Heart right ventricle (tissue), 16 donors: ENCODE results near the gene GPR173. TPM values are rescaled to one million over a fixed set of nuclear protein-coding genes. Genes with fewer than 3 reads are reported as not detected.

Experiments
- ATAC-seq, 8 donors: fragments of 200-7000 bp; cut with Tn5 transposase; one replicate each; pipeline ENCODE4 v1.9.1; 2020; ENCODE audit warnings: mild to moderate bottlenecking in 8 of 8, moderate library complexity in 8 of 8, moderate number of reproducible peaks in 1 of 8
- DNase-seq, 2 donors: peaks; one replicate each; pipeline ENCODE4 v3.0.0-alpha.2; 2020
- H3K27ac ChIP-seq, 10 donors: fragments of 200-600 bp; sonication (generic) in 2 of 10; one replicate each; pipeline versions ENCODE4 v1.5.0 to v1.8.0; 2020 to 2022; ENCODE audit warnings: mild to moderate bottlenecking in 3 of 10
- H3K27me3 ChIP-seq, 7 donors: fragments of 200-600 bp; one replicate each; pipeline ENCODE4 v1.8.0; 2021 to 2022; ENCODE audit warnings: mild to moderate bottlenecking in 2 of 7
- H3K36me3 ChIP-seq, 9 donors: fragments of 200-600 bp; sonication (generic) in 1 of 9; one replicate each; pipeline versions ENCODE4 v1.5.0 to v1.8.0; 2020 to 2022; ENCODE audit warnings: mild to moderate bottlenecking in 2 of 9
- H3K4me1 ChIP-seq, 9 donors: fragments of 200-600 bp; sonication (generic) in 1 of 9; one replicate each; pipeline versions ENCODE4 v1.5.0 to v1.8.0; 2020 to 2022; ENCODE audit warnings: mild to moderate bottlenecking in 4 of 9
- H3K4me3 ChIP-seq, 10 donors: fragments of 200-600 bp; sonication (generic) in 2 of 10; one replicate each; pipeline versions ENCODE4 v1.5.0 to v1.8.0; 2020 to 2022; ENCODE audit warnings: mild to moderate bottlenecking in 7 of 10, moderate library complexity in 2 of 10
- H3K9me3 ChIP-seq, 11 donors: fragments of 200-600 bp in 10 of 11; sonication (generic) in 2 of 11; one replicate each; pipeline versions ENCODE4 v1.5.0 to v1.8.0; 2013 to 2022; ENCODE audit warnings: mild to moderate bottlenecking in 2 of 11, control low read depth in 1 of 11, moderate library complexity in 1 of 11
- CTCF ChIP-seq, 9 donors: fragments of 200-600 bp; sonication (generic) in 2 of 9; IDR thresholded peaks; one replicate each; pipeline versions ENCODE4 v1.5.0 to v1.8.0; 2021 to 2022; ENCODE audit warnings: antibody characterized with exemption in 9 of 9, mild to moderate bottlenecking in 5 of 9, moderate library complexity in 1 of 9
- WGBS, 2 donors: extraction: QIAGEN DNeasy Blood & Tissue Kit; methylation state at CpG; one replicate each; pipeline ENCODE4 v1.1.7; 2013; ENCODE audit warnings: inconsistent platforms in 1 of 2; 5-methylcytosine and 5-hydroxymethylcytosine counted together
- intact Hi-C, 10 donors: fragments of 100-400 bp; cut with DNase I; formaldehyde crosslinking; loops; one replicate each; pipeline versions ENCODE4 v1.11.1 to v1.14.2; 2022
- polyA plus RNA-seq, 2 donors: library from polyadenylated mRNA; stranded (reverse); fragments of 200-250 nt; gene quantifications; one replicate each; pipeline ENCODE4 v1.2.3, GENCODE V29; 2013
- total RNA-seq, 10 donors: library from RNA; stranded (reverse); fragmentation: NEBNext Ultra II Directional in 3 of 10; extraction: Animal tissue kit (Norgen Biotek cat#: 25700) in 3 of 10; gene quantifications; one replicate each; pipeline versions ENCODE4 v1.2.1 to v1.2.4, GENCODE V29; 2021 to 2023
- donor health status: Arrhythmogenic right ventricular cardiomyopathy.
- donor health status: ischemic (EF 13 %, LVEDD 7.1; RV severe dilation, severe dysfunction).
- donor health status: healthy with polysubstance abuse.
- donor health status: DM: no; HTN: yes; CAD: no.
- donor health status: DM: no; HTN: no; CAD: no.
- donor health status: ischemic (EF 25% LVEDD 6.9; RV normal size, moderate dysfunction).
- donor health status: ischemic (EF 25% LVEDD 5.7; RV mildly dilated, moderate dysfunction).
- donor health status: healthy.
- donor health status: DM: yes; HTN: yes; CAD: no.
- donor health status: Ischemic cardiomyopathy.
- donor health status: ischemic (EF 35%, LVEDD 5.7; RV mildly dilated, moderate dysfunction).
- donor health status: nonischemic (EF 11% LVEDD 7.7; RV severe dilation, severe dysfunction).
- donor health status: DM: yes; HTN: yes; CAD: no.
- donor health status: PGD.
- donor health status: ischemic (EF 29% LVEDD 5.4; RV normal size, mild dysfunction).
- donor health status: nonischemic (EF 23%, LVEDD 6.1; RV moderate dilation, normal function).

The GPR173 gene
- total and polyA plus RNA-seq, 12 donors: 0.54 to 2.5 (median 0.73) TPM

GRCh38 chrX:53076671-53077070, 28.1 kb downstream of the GPR173 start:
- Histone ChIP-seq H3K4me3 (no peak overlapping the region), H3K27me3 (peaks cover 0 to 10% (median 0%) of the 10 kb centered on the region in 7 donors), H3K27ac (no peak overlapping the region), H3K4me1 (peaks cover 0 to 9% (median 0%) of the 10 kb centered on the region in 9 donors), H3K9me3 (no peaks in the 10 kb centered on the region), H3K36me3 (no peaks in the 10 kb centered on the region)
- intact Hi-C loops: no loop called here
- TF ChIP-seq CTCF (IDR thresholded peaks at IDR 0.05): no peak
- ATAC-seq: no peak
- no peak for DNase-seq
- 96 to 98% methylated on average over 18 to 21 of the region's 21 CpGs for WGBS, 2 donors

GRCh38 chrX:53077207-53078197, 28.9 kb downstream of the GPR173 start:
- ATAC-seq: no peak
- DNase-seq: no peak
- Histone ChIP-seq H3K4me3 (no peak overlapping the region), H3K4me1 (peaks cover 0 to under 1% (median 0%) of the 10 kb centered on the region in 9 donors), H3K9me3 (no peaks in the 10 kb centered on the region), H3K36me3 (no peaks in the 10 kb centered on the region), H3K27ac (no peak overlapping the region), H3K27me3 (peaks cover 0 to 4% (median 0%) of the 10 kb centered on the region in 7 donors)
- WGBS, 2 donors: 94% methylated on average over 27 of the region's 27 CpGs
- TF ChIP-seq CTCF (IDR thresholded peaks at IDR 0.05): no peak
- intact Hi-C loops: no loop called here

GRCh38 chrX:53078943-53079342, 30.4 kb downstream of the GPR173 start:
- 83 to 89% methylated on average over 1 of the region's 1 CpG for WGBS, 2 donors

More at GRCh38 chrX:53078943-53079342, 30.4 kb downstream of the GPR173 start:
- Histone ChIP-seq H3K4me1 (peaks cover 0 to 10% (median 0%) of the 10 kb centered on the region in 9 donors), H3K36me3 (peaks cover 0 to under 1% (median 0%) of the 10 kb centered on the region in 9 donors), H3K27ac (no peak overlapping the region), H3K4me3 (no peak overlapping the region), H3K9me3 (no peaks in the 10 kb centered on the region), H3K27me3 (no peaks in the 10 kb centered on the region)
- TF ChIP-seq CTCF (IDR thresholded peaks at IDR 0.05): no peak
- intact Hi-C loops: no loop called here
- ATAC-seq (no peak), DNase-seq (no peak)
